GM06990 (cell line): ENCODE data around the gene OPCML.

Experiments
- DNase-seq: peaks from one replicate; pipeline ENCODE4 v3.0.0-alpha.2; 2011; ENCODE audit not compliant: insufficient read length; ENCODE audit errors: extremely low read depth
- H3K27me3 ChIP-seq: replicated peaks from 2 replicates; pipeline ENCODE4 v1.6.0; 2011; ENCODE audit warnings: low read length; ENCODE audit not compliant: control insufficient read depth, insufficient read depth
- H3K36me3 ChIP-seq: 2 replicates; pipeline ENCODE4 v1.5.1; 2011; ENCODE audit warnings: low read length; ENCODE audit not compliant: control insufficient read depth, insufficient read depth
- H3K4me3 ChIP-seq: replicated peaks from 2 replicates; pipeline ENCODE4 v1.5.1; 2011; ENCODE audit warnings: low read depth, mild to moderate bottlenecking, control low read depth, low read length
- TF ChIP-seq, protein P1 (sequence below): IDR thresholded peaks from 2 replicates; pipeline ENCODE4 v1.5.1; 2011; ENCODE audit warnings: low read length, control low read depth, mild to moderate bottlenecking, inconsistent platforms; ENCODE audit not compliant: insufficient read depth, poor library complexity, severe bottlenecking

The OPCML gene

DNA sequence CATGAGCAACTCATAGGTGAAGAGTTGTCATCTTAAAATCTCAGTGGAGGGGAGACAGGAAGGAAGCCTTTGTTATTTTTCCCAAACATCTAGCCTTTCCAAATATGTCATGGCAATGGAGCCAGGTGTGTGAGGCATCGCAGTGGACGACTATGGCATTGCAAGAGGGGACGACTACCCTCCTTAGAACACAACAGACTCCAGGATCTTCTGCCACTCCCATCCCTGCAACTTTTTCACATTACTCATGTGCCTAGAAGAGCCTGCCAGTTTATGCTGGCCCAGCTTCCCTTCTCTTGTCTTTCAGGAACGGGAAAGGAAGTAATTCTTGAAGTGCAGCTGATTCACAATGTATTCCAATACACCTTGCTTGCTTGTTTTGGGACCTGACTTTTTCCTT is 1008.4 kb downstream of the OPCML start:
- H3K27me3 ChIP-seq: no peaks in the 10 kb centered on the region
- TF ChIP-seq, protein P1, sequence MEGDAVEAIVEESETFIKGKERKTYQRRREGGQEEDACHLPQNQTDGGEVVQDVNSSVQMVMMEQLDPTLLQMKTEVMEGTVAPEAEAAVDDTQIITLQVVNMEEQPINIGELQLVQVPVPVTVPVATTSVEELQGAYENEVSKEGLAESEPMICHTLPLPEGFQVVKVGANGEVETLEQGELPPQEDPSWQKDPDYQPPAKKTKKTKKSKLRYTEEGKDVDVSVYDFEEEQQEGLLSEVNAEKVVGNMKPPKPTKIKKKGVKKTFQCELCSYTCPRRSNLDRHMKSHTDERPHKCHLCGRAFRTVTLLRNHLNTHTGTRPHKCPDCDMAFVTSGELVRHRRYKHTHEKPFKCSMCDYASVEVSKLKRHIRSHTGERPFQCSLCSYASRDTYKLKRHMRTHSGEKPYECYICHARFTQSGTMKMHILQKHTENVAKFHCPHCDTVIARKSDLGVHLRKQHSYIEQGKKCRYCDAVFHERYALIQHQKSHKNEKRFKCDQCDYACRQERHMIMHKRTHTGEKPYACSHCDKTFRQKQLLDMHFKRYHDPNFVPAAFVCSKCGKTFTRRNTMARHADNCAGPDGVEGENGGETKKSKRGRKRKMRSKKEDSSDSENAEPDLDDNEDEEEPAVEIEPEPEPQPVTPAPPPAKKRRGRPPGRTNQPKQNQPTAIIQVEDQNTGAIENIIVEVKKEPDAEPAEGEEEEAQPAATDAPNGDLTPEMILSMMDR: no peak
- DNase-seq: no peak
- H3K4me3 ChIP-seq: no peak overlapping the region
- no peaks in the 10 kb centered on the region for H3K36me3 ChIP-seq

DNA sequence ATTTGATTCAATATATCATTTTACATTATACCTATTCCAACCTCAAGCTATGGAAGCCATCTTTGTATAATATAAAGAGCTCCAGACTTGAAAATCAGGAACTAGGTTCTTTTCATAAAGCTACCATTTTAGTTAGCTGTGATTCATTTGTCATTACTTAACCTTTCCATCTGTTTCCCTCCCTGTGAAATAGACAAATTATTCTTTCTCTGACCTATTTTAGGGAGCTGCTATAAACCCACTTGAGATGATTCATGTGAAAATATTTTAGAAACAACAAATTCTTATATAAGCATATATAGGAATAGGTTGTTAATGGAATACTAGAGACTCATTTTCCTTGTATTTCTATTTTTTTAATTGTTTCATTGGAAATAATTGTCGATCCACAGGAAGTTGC is 1012.1 kb downstream of the OPCML start:
- Histone ChIP-seq H3K27me3 (no peaks in the 10 kb centered on the region), H3K4me3 (no peak overlapping the region), H3K36me3 (no peaks in the 10 kb centered on the region)
- DNase-seq: no peak
- TF ChIP-seq, protein P1: no peak

GRCh38 chr11:132519241-132519815 is 1013.0 kb downstream of the OPCML start:
- no peak for DNase-seq
- TF ChIP-seq, protein P1: no peak
- Histone ChIP-seq H3K4me3 (no peak overlapping the region), H3K36me3 (no peaks in the 10 kb centered on the region), H3K27me3 (no peaks in the 10 kb centered on the region)

GRCh38 chr11:132504501-132505041 is 1027.7 kb downstream of the OPCML start:
- DNase-seq: no peak
- TF ChIP-seq, protein P1: no peak
- Histone ChIP-seq H3K27me3 (no peaks in the 10 kb centered on the region), H3K36me3 (no peaks in the 10 kb centered on the region), H3K4me3 (no peak overlapping the region)

DNA sequence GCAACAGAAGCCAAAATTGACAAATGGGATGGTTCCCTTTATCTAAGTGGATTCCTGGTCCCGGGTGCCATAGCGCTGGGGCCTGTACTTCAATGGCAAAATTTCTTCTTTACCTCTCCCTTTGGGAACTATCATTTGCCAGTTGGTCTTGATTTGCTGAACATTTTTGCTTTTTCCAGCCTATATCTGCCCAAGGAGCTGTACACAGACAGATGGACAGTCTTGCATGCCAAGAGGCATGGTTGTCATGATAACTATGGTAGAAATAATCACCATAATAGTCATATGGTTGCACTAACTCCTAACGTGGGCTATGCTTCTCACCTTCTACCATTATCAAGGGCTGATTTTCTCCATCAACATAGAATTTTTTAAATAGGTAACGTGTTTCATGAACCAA is 1030.9 kb downstream of the OPCML start:
- TF ChIP-seq, protein P1: no peak
- no peak overlapping the region for H3K4me3 ChIP-seq
- H3K36me3 ChIP-seq: no peaks in the 10 kb centered on the region
- no peaks in the 10 kb centered on the region for H3K27me3 ChIP-seq
- no peak for DNase-seq

GRCh38 chr11:132499661-132500060 is 1032.6 kb downstream of the OPCML start:
- H3K4me3 ChIP-seq: no peak overlapping the region
- DNase-seq: no peak

More at GRCh38 chr11:132499661-132500060, 1032.6 kb downstream of the OPCML start:
- Histone ChIP-seq H3K36me3 (no peaks in the 10 kb centered on the region), H3K27me3 (no peaks in the 10 kb centered on the region)
- TF ChIP-seq, protein P1: no peak
